HG03521 (cell line): Measurements from ENCODE around the gene ZBTB20.

Source experiments
- ATAC-seq: cut with Tn5 transposase; IDR thresholded peaks from one replicate; pipeline ENCODE4 v1.9.1; 2021; ENCODE audit warnings: mild to moderate bottlenecking, moderate library complexity; ENCODE audit not compliant: unreplicated experiment

Gene ZBTB20

DNA sequence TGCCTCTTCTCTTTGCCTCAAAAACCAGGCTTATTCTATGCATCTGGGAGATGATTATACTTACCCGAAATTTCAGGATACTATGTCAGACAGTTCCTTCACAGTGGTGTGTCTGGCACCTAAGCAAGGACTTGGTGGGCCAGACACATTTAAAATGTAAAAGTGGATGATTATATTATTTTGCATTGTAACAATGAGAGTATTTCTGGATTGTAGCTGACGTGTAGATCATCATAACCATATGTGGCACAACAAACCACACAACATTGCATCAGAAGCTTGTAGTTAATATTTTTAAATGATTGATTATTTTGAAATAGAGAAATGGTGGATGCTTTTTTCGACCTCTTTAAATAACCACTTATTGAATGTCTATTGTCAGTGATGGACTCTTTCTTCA is 744.2 kb downstream of the ZBTB20 start:
- no peak for ATAC-seq

DNA sequence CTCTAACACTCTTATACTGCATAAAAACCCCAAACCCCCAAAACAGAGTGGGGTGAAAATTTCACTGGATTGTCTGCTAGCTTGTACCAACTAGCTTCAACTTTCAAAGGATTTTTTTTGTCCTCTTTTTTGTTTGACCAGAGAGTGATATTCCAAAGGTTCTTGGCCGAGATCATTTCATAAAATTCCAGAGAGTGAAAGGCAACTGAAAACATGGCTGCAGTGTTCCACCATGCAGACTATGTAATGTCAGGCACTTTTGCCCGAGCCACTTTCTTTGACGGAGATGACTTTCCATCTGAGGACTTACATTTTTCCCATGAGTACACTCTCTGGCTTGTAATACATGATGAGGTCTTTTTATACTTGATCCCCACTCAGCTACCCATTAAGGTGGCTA is 745.7 kb downstream of the ZBTB20 start:
- no peak for ATAC-seq

DNA sequence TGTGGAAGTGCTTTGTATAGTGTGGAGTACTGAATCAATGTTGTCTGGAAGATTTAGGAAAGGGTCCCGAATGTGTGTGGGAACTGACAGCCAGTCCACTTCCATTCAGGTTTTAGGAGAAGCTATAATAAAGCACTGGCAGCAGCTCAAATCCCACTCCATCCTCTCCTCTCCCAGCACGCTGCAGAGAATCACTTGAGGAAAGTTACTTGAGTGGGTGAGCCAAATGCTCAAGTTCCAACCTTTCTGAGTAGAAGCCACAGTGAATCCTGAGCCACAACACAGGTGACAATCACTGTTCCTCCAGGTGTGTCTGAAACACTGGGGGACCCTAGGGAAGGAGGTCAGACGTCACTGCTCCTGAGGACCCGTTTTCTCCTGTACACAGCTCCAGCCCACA is 746.7 kb downstream of the ZBTB20 start:
- ATAC-seq, result no peak

DNA sequence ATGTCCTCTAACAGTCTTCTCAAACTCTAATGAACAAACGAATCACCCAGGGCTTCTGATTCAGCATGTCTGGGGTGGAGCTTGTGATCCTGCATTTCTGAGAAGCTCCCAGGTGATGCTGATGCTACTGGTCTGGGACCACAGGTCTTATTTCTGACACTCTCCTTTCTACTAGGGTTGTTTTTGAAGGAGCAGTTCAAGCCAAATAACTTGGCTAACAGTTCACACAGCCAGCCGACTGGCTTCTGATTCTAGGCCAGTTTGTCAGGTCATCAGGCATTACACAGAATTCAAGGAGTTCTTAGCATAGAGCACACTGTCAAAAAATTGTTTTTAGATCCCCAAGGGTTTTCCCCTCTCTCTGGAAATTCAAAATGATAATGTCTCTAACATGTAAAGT is 752.5 kb downstream of the ZBTB20 start:
- ATAC-seq, result no peak

DNA sequence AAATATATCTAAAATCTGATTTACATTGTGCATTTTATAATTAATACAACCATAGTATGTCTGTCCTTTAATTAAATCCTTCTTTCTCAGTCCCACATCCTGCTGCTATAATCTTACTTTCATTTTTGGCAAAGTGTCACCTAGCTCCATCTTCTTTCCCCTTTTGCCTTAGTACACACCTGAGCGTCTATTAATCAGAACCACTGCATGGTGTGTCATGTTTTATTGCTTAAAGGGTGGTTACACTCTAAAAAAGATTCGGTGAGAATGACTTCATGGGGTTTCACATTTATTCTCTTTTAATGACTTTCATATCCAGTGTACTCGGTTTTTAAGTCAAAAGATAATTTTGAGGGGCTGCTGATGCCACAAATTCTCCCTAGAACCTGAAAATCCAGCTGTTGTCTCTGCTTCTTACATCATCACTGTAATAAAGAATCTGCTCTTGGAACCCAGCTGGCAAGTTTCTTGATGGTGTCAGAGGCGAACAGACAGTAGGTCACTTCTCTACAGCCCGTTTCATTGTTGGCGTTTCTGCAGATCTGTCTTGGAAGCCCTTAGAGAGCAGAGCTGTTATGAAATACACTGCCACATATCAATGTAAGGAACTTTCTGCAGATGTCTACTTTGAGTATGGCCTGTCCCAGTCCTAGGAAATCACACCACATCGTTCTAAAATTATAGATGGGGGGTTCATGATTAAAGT is 753.6 kb downstream of the ZBTB20 start:
- no peak for ATAC-seq

DNA sequence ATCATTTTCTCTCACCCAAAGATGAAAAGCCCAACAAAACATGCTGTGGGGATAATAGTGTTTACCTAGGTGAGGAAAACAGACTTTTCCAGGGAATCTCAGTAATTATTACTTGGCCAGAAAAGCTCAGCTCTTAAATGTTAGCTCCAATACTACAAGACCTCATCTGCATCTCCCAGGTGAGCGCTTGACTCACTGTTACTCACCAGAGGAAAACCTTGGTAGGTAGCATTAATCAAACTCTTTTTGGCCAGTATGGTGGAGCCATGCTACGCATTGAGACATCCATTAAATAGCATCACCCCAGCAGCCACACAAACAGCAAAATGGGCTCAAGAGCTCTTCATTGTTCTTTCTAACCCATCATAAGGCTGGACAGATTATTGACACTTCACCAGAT is 754.3 kb downstream of the ZBTB20 start:
- no peak for ATAC-seq

DNA sequence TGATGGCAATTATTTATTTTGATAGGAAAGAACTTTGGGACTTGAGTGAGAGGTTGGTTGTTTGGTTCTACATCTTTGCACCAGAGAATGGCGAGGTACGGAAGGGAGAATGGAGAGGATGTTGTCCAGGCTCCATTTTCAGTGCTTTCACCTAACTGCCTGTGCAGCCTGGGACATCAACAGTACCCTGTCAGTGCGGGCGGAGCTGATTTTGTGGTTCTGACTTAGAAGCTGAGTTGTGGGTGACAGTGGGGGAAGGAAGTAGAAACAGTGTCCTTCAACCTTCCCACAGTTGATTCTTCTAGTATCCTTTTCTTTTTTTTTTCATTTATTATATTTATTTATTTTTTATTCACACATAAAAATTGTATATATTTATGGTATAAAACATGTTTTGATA is 757.9 kb downstream of the ZBTB20 start:
- ATAC-seq, result no peak

DNA sequence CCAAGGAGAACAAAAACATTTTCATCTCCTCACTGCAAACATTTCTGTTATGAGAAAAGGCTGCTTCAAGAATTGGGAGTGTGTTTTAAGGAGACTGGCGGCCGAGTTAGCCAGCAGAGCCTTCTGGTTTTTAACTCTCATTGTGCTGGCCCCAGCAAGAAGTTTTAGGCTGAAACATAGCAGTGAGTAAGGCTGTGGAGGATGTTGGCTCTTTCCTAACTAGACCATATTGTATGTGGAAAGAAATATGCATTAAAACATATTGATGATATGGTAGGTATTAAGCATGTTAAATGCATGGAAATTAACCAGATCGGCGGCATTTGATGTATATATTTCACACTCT is 762.6 kb downstream of the ZBTB20 start:
- no peak for ATAC-seq

DNA sequence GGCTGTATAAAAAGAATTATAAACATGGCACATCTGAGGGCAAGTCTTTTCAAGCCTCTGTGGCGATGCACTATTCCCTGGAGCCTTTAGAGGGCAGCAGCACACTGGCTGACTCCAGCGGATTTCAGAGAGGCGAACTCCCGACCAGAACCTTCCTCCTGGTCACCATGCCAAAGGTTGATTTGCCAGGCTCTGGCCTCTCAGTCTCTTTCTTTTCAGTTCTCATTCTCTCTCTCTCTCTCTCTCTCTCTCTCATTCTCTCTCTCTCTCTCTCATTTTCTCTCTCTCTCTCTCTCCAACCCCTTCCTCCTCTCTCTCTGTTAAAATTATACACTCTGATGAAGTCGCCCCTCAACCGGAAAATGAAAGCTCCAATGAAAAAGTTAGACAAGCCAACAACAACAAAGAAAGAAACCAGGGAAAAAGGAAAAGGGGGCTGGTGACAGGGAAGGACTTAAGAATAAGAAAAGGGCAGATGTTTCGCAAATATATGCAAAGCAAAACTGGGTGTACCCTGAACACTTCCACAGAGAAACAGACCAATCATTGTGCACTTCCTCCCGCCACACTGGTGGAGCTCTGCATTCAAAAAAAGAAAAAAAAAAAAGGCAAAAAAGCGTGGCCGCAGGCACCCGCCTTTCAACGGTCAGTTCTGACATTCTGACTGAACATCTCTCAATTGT is 763.1 kb downstream of the ZBTB20 start:
- ATAC-seq, result peak; percentile 88

DNA sequence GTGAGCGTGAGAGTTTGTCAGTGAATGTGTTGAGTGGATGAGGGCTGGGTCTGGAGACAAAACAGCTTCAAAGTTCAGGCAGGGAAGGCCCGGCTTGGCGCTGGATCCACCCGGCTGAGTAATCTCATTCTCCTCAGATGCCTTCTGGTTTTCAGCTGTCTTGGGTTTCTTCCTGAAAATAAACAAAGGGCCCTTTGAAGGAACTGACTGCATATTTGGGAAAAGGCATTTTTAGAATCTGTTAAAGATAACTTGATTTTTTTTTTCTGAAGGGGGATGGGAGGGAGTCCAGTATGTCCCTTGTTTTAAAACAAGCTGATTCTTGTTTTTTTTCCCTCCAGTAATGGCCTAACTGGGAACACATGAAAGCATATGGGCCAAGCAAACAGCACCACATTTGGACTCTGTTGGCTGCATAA is 766.8 kb downstream of the ZBTB20 start:
- no peak for ATAC-seq

DNA sequence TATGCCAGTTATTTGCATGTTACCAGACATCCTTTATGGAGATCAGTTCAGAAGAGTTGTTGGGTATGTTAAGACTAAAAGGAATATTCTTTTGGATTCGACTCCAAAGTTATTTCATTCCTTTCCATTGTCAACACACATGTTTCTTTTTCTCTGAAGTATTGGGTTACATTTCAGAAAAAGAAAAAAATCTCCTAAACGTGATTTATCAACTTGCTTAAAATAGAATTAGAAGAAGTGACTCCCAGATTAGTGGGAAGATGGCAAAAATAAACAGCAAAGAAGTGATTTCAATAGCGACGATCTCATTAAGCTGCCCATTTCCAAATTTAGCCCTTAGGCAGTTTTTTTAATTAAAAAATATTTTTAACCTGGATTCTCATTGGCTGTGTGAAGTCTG is 767.8 kb downstream of the ZBTB20 start:
- no peak for ATAC-seq

DNA sequence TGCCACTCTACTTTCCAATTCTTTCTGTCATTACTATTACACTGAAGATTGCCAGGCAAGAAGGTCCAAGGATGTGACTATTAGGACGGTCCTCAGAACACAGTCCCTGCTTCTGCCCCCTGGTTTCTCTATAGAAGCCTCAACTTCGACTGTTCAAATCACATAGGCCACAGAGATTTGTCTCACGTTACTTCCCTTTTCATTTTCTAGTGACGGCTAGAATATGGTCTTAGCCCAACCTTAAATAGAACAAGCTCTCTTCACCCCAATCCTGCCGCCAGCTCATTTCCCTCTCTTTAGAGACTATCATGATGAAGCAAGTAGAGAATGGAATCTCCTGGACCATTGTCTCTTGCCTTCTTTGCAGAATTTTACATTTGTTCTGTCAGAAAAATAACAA is 768.3 kb downstream of the ZBTB20 start:
- no peak for ATAC-seq

DNA sequence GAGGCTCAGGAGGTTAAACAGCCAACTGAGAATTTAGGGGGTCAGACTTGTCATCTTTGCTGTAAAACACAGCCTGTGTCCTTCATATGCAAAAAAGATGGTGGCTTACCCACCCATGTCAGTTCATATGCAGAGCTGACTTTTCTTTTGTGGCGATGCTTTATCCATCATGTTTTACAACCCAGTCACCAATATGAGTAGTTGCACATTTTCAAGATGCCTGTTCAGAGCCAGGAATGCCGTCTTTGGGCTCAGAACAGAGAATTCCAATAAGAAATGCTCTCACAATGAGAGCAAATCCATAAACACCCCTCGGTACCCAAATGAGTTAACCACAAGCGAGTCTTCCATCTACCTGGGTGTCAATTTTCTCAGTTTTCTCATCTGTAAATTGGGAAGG is 769.7 kb downstream of the ZBTB20 start:
- ATAC-seq, result no peak

DNA sequence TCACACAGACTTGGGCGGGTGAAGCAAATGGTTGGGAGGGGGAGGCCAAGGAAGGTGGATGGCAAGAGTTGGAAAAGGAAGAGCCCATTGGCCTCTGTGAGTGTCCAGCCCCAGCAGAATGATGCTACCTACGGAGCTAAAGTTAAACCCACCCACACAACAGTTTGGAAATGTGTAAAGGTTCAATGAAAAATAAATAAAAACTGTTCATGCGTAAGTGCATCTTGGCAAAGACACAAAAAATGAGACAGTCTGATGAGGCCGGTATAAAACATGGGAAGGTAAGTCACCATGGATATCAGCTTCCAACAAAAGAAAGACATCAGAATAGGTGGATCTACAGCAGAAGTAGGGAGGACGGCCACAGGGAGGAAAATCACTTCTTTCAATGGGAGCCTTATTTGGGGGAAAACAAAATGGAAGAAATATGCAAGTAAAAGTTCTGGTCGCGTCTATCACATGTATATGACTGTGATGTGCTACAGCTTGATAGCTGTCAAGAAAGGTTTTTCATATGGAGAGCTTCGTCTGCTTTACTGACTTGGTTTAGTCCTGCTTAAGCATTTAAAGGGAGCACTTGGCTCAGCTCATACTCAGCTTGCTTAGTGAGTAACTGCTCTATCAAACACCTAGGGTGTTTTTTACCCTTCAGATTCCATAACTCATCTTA is 770.4 kb downstream of the ZBTB20 start:
- ATAC-seq, result no peak

DNA sequence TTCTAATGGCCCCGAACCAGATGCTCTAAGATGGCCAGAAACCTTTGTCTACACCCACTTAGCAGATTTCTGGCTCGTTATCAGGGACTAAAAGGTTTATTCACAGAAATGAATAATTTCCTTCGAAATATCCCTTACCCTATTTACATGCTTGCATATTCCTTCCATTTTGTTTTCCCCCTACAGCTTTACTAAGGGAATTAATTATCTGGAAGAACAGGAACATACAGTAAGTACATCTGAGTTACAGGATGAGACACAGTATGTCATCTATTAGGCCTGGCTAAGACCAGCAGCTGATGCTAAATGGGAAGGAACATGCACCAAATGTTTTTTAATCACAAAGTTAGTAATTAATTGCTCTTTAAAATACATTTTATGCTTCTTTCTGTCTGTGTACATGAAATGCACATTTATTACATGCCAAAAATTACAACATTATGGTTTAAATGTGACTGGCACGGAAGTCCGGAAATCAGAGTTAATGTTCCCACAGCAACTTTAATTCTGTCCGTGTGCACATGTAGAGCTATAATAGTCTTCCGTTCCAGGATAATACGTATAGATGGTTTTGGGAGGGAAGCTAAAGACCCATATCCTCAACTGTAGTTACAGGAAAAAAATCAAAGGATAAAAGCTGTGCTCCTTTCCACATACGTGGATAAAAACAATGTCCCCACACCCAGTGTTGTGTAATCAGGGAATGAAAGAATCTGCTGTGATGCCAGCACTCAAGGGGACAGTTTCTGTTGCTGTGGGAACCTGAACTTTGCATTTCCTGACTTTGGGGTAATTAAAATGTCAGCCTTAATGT is 771.3 kb downstream of the ZBTB20 start:
- ATAC-seq, result no peak

DNA sequence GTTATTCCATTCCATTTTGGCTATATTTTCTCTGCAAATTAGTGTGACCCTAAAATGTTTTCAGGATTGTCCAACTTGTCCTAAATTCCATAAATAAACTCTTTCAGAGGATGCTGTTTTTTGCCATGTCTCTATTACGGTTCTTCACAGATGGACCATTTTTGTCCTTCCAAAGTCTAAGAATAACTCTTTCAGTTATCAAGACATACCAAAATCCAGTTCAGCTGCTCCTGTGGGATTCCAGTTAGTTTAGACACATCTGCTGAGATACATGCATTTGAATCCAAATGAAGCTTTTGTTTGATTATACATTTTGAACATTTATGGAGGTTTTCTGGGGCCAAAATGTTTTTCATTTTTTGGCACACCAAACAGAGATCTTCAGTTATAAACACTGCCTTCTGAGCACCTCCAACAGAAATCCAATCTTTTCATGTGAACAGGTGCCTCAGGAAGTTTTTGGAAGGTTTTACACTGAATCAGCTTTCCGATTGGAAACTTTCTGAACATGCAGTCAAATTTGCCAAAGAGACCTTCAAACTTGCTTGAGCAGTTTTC is 772.6 kb downstream of the ZBTB20 start:
- ATAC-seq, result no peak

DNA sequence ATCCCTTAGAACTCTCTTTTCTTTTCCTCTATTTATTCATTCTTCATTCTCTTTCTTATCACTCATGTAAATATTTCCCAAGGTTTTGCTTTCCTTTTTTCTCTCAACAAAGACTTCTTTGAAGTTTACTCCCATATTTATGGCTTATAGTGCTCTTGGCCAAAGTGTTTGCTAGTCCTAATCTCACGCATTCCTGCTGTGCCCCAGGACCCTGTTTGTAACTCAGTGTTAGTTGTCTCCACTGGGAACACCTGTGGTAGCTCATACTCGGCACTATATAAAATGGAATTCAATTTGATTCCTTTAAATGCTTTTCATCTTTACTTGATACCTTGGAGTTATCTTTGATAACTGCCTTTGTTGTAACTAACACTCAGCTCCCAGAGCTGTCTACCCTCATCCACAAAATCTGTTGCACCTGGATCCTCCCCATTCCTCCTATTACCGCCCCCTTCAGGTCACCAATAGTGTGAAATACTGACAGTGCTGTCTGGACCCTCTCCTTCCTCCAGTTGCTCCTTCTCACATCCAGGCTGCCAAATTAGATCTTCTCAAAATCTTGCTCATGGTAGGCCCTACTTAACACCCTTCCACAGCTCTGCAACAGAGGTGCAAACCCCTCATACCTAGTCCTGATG is 776.4 kb downstream of the ZBTB20 start:
- ATAC-seq, result no peak

DNA sequence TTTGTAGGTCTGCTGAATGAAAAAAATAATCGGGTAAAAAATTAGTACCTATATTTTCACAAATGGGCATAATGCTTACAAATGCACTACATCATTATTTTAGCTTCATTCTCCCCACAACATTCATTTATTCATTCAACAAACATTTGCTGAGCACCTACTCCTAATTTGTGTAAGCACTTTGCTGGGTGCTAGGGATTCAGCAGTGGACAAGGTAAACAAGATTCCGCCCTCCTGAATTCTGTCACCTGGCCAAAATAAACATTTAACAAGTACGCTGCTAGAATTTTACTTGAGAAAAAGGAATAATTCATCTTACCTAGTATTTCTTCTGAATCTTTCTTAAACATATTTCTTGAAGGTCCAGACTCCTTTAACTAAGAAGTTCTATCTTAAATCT is 781.2 kb downstream of the ZBTB20 start:
- no peak for ATAC-seq

DNA sequence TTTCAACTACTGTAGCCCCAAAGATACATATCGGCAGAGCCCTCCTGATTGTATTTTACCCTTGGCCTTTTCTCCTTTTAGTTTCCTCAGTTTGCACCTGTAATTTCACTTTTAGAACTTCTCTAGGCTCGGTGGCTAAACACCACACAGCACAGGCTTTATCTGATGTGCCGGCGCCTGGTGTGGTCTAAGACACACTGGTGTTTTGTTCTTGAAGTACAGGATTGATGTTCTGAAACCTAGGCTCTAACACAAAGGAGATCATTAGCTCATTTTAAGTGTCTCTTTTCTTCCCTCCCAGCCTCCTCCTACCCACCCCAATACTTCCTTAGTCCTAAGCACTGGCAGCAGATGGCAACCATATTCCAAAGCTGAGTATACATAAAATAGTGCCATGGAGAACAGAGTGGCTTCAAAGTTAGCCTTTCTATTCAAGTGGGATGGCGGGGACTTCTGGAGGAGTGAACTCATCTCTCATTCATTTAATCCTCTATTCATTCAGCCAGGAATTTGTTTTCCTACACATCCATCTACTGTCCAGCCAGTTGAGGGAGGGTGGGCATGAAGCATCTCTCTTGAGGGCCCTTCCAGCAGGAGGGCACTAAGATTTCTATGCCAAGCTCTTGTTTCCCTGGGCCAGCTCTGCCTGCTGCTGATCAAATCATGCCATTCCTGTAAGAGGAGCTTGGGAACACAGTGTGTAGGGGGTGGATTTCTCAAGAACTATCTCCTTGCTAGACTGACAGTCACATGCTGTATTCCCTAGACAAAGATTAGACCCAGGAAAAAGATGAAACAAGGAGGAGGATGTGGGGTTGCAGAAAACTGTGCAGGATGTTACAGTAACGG is 782.1 kb downstream of the ZBTB20 start:
- ATAC-seq, result no peak
